ENCODE measurements around the gene RAB10. TPM values are rescaled to one million over a fixed set of nuclear protein-coding genes. Genes with fewer than 3 reads are reported as not detected.
"Not testable (repeated sequence)": the region's sequence is repeated elsewhere in the genome, so short reads cannot be mapped to it uniquely, and the experiment has no call there.

RAB10 gene
- total RNA-seq, 3 donors from 2014 or later (not counting 1 experiment from before 2014, with no cell fraction given), result 35.8 to 44.2 (median 39.5) TPM

DNA sequence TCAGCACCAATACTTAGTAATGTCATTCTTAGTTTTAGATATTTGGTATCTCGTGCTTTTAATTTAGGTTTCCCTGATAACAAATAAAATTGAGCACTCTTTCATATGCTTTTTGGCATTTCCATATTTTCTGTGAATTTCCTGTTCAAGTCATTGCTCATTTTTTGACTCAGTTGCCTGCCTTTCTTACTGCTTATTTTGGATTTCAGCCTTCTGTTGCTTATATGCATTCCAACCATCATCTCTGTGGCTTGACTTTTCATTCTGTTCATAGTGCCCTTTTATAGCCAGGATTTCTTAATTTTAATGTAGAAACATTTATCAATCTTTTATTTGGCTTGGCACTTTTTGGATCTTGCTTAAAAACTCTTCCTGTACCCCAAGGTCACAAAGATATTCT, 37.0 kb upstream of the RAB10 start:
- H3K9me3 Mint-ChIP-seq, result no peaks in the 10 kb centered on the region
- peaks cover 7 to 12% of the 10 kb centered on the region in 2 donors for H3K27me3 Mint-ChIP-seq (ENCODE audit: low read depth in 2 of 2)
- intact Hi-C loops (cut with micrococcal nuclease), result no loop called here
- H3K27ac Mint-ChIP-seq, result no peak overlapping the region
- ATAC-seq, result no peak
- H3K36me3 Mint-ChIP-seq, result no peaks in the 10 kb centered on the region
- H3K9me3 ChIP-seq (ENCODE audit: control insufficient read depth, insufficient read depth, low read length), result no peaks in the 10 kb centered on the region
- H3K4me1 ChIP-seq (ENCODE audit: control insufficient read depth, insufficient read depth, low read length), result peaks cover 3% of the 10 kb centered on the region
- H3K27me3 ChIP-seq (ENCODE audit: control insufficient read depth, insufficient read depth, low read length), result no peaks in the 10 kb centered on the region
- 100% methylated on average over 1 of the region's 1 CpG for WGBS (ENCODE audit: insufficient coverage)
- TF ChIP-seq, protein P1, sequence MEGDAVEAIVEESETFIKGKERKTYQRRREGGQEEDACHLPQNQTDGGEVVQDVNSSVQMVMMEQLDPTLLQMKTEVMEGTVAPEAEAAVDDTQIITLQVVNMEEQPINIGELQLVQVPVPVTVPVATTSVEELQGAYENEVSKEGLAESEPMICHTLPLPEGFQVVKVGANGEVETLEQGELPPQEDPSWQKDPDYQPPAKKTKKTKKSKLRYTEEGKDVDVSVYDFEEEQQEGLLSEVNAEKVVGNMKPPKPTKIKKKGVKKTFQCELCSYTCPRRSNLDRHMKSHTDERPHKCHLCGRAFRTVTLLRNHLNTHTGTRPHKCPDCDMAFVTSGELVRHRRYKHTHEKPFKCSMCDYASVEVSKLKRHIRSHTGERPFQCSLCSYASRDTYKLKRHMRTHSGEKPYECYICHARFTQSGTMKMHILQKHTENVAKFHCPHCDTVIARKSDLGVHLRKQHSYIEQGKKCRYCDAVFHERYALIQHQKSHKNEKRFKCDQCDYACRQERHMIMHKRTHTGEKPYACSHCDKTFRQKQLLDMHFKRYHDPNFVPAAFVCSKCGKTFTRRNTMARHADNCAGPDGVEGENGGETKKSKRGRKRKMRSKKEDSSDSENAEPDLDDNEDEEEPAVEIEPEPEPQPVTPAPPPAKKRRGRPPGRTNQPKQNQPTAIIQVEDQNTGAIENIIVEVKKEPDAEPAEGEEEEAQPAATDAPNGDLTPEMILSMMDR (IDR thresholded peaks at IDR 0.05), result no peak
- no peak overlapping the region for H3K4me3 Mint-ChIP-seq
- no peak for DNase-seq
- no peaks in the 10 kb centered on the region for H3K36me3 ChIP-seq (ENCODE audit: control insufficient read depth, insufficient read depth, low read length)
- H3K4me1 Mint-ChIP-seq, result no peaks in the 10 kb centered on the region
- no peak overlapping the region for H3K27ac ChIP-seq (ENCODE audit: low read length)
- no peak overlapping the region for H3K4me3 ChIP-seq (ENCODE audit: low read length)

DNA sequence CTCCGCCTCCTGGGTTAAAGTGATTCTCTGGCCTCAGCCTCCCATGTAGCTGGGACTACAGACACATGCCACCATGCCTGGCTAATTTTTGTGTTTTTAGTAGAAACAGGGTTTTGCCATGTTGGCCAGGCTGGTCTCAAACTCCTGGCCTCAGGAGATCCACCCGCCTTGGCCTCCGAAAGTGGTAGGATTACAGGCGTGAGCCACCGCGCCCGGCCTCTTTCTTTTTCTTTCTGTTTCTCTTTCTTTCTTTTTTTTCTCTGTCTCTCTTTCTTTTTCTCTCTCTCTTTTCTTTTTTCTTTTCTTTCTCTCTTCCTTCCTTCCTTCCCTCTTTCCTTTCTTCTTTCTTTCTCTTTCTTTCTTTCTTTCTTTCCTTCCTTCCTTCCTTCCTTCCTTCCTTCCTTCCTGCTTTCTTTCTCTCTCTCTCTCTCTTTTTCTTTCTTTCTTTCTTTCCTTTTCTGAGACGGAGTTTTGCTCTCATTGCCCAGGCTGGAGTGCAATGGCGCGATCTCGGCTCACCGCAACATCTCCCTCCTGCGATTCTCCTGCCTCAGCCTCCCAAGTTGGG, 35.0 kb upstream of the RAB10 start:
- intact Hi-C loops (cut with micrococcal nuclease); H3K4me3 ChIP-seq (ENCODE audit: low read length): not testable (repeated sequence)

DNA sequence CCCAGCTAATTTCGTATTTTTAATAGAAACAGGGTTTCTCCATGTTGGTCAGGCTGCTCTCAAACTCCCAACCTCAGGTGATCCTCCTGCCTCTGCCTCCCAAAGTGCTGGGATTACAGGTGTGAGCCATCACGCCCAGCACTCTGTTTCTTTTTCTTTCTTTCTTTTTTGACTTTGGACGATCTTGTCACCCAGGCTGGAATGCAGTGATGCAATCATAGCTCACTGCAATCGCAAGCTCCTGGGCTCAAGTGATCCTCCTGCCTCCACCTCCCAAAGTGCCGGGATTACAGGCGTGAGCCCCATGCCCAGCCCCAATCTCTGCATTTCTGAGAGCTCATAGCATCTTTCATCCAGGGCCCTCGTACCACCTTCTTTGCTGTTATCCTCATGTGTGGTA, 34.5 kb upstream of the RAB10 start:
- 90% methylated on average over 7 of the region's 7 CpGs for WGBS (ENCODE audit: insufficient coverage)
- ATAC-seq; H3K36me3 ChIP-seq (ENCODE audit: control insufficient read depth, insufficient read depth, low read length); DNase-seq; H3K9me3 Mint-ChIP-seq; H3K4me1 ChIP-seq (ENCODE audit: control insufficient read depth, insufficient read depth, low read length); intact Hi-C loops (cut with micrococcal nuclease); H3K4me1 Mint-ChIP-seq; H3K27me3 ChIP-seq (ENCODE audit: control insufficient read depth, insufficient read depth, low read length); H3K27ac Mint-ChIP-seq; H3K4me3 Mint-ChIP-seq; H3K27ac ChIP-seq (ENCODE audit: low read length); H3K36me3 Mint-ChIP-seq; H3K9me3 ChIP-seq (ENCODE audit: control insufficient read depth, insufficient read depth, low read length); H3K4me3 ChIP-seq (ENCODE audit: low read length): not testable (repeated sequence)
- peaks cover 7 to 12% of the 10 kb centered on the region in 2 donors for H3K27me3 Mint-ChIP-seq (ENCODE audit: low read depth in 2 of 2)

More for the DNA sequence above, 35.0 kb upstream of the RAB10 start:
- not testable (repeated sequence) for H3K27ac Mint-ChIP-seq; H3K36me3 Mint-ChIP-seq; H3K36me3 ChIP-seq (ENCODE audit: control insufficient read depth, insufficient read depth, low read length); H3K4me3 Mint-ChIP-seq; H3K9me3 Mint-ChIP-seq; DNase-seq; H3K27me3 ChIP-seq (ENCODE audit: control insufficient read depth, insufficient read depth, low read length); H3K9me3 ChIP-seq (ENCODE audit: control insufficient read depth, insufficient read depth, low read length); ATAC-seq; H3K4me1 ChIP-seq (ENCODE audit: control insufficient read depth, insufficient read depth, low read length); H3K4me1 Mint-ChIP-seq; H3K27ac ChIP-seq (ENCODE audit: low read length)
- peaks cover 7 to 12% of the 10 kb centered on the region in 2 donors for H3K27me3 Mint-ChIP-seq (ENCODE audit: low read depth in 2 of 2)
- WGBS (ENCODE audit: insufficient coverage), result 95% methylated on average over 13 of the region's 13 CpGs

DNA sequence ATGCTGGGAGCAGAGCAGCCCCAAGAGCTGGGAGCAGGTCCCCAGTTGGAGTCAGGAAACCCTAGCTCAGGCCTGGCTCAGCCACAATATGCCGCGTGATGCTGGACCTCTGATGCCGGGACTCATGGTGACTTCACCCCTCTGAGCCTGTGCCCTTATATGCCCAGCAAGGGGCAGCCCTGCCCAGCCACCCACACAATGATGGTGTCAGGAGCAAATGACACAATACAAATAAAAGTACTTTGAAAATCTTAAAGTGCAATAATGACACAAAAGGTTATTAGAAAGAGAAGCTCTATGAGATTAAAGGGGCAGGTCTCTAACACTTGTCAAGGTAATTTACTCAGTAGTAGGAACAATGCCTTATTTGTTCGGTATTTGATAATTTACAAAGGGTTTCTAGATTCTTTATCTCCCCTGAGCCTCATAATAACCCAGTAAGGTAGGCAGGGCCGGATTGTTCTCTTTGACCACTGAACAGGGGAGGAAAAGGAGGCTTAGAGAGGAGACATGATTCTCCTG, 33.3 kb upstream of the RAB10 start:
- no peak overlapping the region for H3K27ac ChIP-seq (ENCODE audit: low read length)
- no peak overlapping the region for H3K4me3 ChIP-seq (ENCODE audit: low read length)
- H3K9me3 ChIP-seq (ENCODE audit: control insufficient read depth, insufficient read depth, low read length), result no peaks in the 10 kb centered on the region
- WGBS (ENCODE audit: insufficient coverage), result 94% methylated on average over 3 of the region's 5 CpGs
- no peaks in the 10 kb centered on the region for H3K36me3 ChIP-seq (ENCODE audit: control insufficient read depth, insufficient read depth, low read length)
- no peaks in the 10 kb centered on the region for H3K27me3 ChIP-seq (ENCODE audit: control insufficient read depth, insufficient read depth, low read length)
- no peak for DNase-seq
- H3K9me3 Mint-ChIP-seq, result no peaks in the 10 kb centered on the region
- H3K36me3 Mint-ChIP-seq, result no peaks in the 10 kb centered on the region
- ATAC-seq, result no peak
- no peaks in the 10 kb centered on the region for H3K4me1 Mint-ChIP-seq
- peaks cover 7 to 12% of the 10 kb centered on the region in 2 donors for H3K27me3 Mint-ChIP-seq (ENCODE audit: low read depth in 2 of 2)
- no peak overlapping the region for H3K4me3 Mint-ChIP-seq
- no peak overlapping the region for H3K27ac Mint-ChIP-seq
- intact Hi-C loops (cut with micrococcal nuclease), result no loop called here
- H3K4me1 ChIP-seq (ENCODE audit: control insufficient read depth, insufficient read depth, low read length), result peaks cover 7% of the 10 kb centered on the region
- TF ChIP-seq, protein P1 (IDR thresholded peaks at IDR 0.05), result no peak

Data from natural killer cell (primary cell).